Activated naive CD4-positive, alpha-beta T cell treated with anti-CD3 and anti-CD28 coated beads, Interleukin-2, amount 50 U/mL, for 72 hours (primary cell): ENCODE measurements around the gene CCSAP. TPM values are rescaled to one million over a fixed set of nuclear protein-coding genes. Genes with fewer than 3 reads are reported as not detected.
"Not testable (repeated sequence)": the region's sequence is repeated elsewhere in the genome, so short reads cannot be mapped to it uniquely, and the experiment has no call there.

Experiments used
- ATAC-seq, 2 donors: fragments of 150-1000 bp; cut with Tn5 transposase; 2 replicates each; pipeline ENCODE4 v1.10.0; 2021; ENCODE audit warnings: mild to moderate bottlenecking in 2 of 2, moderate library complexity in 2 of 2
- DNase-seq, 2 donors: peaks; one replicate each; pipeline ENCODE4 v3.0.0; 2021 to 2022; ENCODE audit warnings: low spot score in 2 of 2
- H3K27ac Mint-ChIP-seq, 2 donors: one replicate each; pipeline ENCODE4 v1.8.0; 2022; ENCODE audit warnings: mild to moderate bottlenecking in 2 of 2, mixed read lengths in 2 of 2
- H3K36me3 Mint-ChIP-seq, 2 donors: one replicate each; pipeline ENCODE4 v1.8.0; 2022; ENCODE audit warnings: mixed read lengths in 2 of 2
- H3K9me3 Mint-ChIP-seq, 2 donors: one replicate each; pipeline ENCODE4 v1.8.0; 2022; ENCODE audit warnings: mixed read lengths in 2 of 2
- total RNA-seq, 2 donors: library from RNA; stranded (reverse); gene quantifications; one replicate each; pipeline ENCODE4 v1.2.3, GENCODE V29; 2022

The CCSAP gene
- total RNA-seq, 2 donors from 2014 or later = 5.9 to 11.4 TPM

DNA sequence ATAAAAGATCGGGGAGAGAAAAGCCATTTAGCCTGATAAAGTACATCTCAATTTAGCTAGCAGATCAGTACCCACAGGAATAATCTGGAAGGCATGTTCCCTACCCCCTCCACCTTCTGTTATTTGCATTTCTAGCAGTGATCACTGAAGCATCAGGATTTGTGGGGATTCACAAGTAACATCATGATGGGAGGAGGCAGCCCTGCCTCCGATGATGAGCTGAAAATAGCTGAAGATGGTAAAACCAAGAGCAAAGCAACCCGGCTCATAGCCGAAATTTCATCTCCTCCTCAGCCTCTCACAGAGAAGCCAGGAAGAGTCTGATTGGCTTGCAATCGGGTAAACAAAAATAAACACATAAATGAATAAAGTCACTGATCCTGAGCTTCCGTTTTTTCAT is 2.4 kb downstream of the CCSAP start:
- Mint-ChIP-seq H3K27ac (no peak overlapping the region), H3K36me3 (peaks cover 6 to 24% of the 10 kb centered on the region in 2 donors), H3K9me3 (peaks cover 0 to 8% of the 10 kb centered on the region in 2 donors)
- ATAC-seq (no peak), DNase-seq (no peak)

DNA sequence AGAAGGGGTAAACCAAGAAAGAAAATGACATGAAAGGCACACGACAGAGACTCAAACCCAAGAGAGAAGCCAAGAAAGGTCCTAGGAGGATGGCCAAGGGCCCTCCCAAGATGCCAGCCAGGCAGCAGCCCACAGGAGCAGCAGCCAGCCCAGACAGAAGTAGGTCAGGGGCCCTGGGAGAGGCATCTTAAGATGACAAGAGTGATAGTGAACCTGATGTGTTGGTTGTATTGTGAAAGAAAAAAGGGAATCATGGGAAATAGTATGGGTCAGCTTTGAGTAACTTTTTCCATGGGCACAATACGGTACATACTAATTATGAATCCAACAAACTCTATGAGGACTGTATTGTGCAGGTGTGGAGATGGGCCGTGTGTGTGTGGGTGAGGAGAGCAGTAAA is 3.3 kb downstream of the CCSAP start:
- ATAC-seq (peak in 1 of 2 donors; percentile 21), DNase-seq (peak in 1 of 2 donors; percentile 23)
- H3K36me3 Mint-ChIP-seq = peaks cover 6 to 25% of the 10 kb centered on the region in 2 donors
- H3K9me3 Mint-ChIP-seq = peaks cover 0 to 3% of the 10 kb centered on the region in 2 donors
- H3K27ac Mint-ChIP-seq = no peak overlapping the region

DNA sequence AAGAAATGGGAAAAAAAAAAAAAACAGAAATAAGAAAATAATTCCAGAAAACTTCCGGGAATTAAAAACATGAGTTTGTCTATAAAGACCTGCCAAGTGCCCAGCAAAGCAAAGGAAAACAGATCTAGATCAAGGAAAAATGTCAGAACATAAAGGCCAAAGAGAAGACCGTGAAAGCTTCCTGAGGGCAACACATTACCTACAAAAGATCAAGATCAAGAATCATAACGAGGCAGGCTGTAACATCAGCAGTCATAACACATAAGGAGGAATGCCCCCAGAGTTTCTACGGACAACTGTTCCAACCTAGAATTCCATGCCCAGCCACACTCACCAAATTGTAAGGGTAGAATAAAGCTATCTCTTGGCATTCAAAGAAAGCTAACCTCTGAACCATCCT is 3.8 kb downstream of the CCSAP start:
- no peak overlapping the region for H3K27ac Mint-ChIP-seq

DNA sequence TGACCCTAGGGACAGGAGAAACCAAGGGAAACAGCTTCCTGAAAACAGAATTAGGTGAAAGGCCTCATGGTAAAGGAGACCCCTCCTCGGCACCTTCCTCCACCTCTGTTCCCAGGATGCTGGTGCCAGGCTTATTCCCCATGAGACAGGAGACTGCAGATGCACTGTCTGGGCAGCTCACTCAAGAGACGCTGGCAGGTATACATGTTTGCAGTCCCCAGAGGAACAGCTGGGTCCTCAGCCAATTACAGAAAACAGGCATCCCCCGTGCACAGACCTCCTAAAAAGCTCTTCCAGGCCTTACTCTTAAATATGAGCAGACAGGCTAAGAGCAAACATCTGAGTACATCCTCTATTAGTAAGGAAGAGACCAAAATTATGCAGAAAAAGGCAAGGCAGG is 6.5 kb downstream of the CCSAP start:
- H3K27ac Mint-ChIP-seq = no peak overlapping the region
- ATAC-seq (no peak), DNase-seq (no peak)
- peaks cover 0 to 6% of the 10 kb centered on the region in 2 donors for H3K9me3 Mint-ChIP-seq
- peaks cover 1 to 24% of the 10 kb centered on the region in 2 donors for H3K36me3 Mint-ChIP-seq

More for the DNA sequence above, 3.8 kb downstream of the CCSAP start:
- peaks cover 6 to 28% of the 10 kb centered on the region in 2 donors for H3K36me3 Mint-ChIP-seq
- DNase-seq (no peak), ATAC-seq (no peak)
- peaks cover 0 to 6% of the 10 kb centered on the region in 2 donors for H3K9me3 Mint-ChIP-seq

DNA sequence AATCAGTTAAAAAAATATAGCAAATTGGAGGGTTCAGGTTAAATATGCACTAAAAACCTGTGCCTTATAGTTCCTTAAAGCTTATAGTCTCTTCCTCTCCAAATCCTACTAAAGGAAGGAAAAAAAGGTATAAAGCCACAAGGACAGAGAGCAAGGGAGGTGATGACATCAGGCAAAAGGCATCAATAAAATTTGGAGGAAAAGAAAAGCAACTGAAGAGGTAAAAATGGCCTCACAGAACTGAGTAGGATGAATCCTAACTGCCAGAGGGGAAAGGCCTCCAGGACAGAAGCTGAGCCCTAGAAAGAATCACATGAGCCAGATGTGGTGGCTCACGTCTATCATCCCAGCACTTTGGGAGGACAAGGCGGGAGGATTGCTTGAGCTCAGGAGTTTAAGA is 8.1 kb downstream of the CCSAP start:
- ATAC-seq (no peak), DNase-seq (no peak)
- Mint-ChIP-seq H3K27ac (no peak overlapping the region), H3K36me3 (peaks cover 0 to 22% of the 10 kb centered on the region in 2 donors), H3K9me3 (peaks cover 0 to 6% of the 10 kb centered on the region in 2 donors)

DNA sequence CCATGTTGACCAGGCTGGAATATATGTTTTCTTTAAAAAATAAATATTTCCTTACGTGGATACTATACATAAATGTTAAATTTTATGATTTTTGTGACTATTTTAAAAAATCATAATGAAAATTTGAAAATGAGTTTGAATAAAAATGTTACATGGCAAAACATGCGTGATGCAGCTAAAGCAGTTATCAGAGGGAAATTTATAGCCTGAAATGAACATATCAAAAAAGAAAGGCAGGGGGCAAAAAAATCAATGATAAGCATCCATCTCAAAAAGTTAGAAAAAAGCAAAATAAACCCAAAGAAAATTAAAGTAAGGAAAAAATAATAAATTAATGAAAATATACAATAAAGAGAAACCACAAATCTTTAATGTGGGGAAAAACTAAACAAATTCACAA is 8.6 kb downstream of the CCSAP start:
- peaks cover 0 to 25% of the 10 kb centered on the region in 2 donors for H3K36me3 Mint-ChIP-seq
- no peak for ATAC-seq
- DNase-seq = no peak
- peaks cover 0 to 6% of the 10 kb centered on the region in 2 donors for H3K9me3 Mint-ChIP-seq
- H3K27ac Mint-ChIP-seq = no peak overlapping the region

DNA sequence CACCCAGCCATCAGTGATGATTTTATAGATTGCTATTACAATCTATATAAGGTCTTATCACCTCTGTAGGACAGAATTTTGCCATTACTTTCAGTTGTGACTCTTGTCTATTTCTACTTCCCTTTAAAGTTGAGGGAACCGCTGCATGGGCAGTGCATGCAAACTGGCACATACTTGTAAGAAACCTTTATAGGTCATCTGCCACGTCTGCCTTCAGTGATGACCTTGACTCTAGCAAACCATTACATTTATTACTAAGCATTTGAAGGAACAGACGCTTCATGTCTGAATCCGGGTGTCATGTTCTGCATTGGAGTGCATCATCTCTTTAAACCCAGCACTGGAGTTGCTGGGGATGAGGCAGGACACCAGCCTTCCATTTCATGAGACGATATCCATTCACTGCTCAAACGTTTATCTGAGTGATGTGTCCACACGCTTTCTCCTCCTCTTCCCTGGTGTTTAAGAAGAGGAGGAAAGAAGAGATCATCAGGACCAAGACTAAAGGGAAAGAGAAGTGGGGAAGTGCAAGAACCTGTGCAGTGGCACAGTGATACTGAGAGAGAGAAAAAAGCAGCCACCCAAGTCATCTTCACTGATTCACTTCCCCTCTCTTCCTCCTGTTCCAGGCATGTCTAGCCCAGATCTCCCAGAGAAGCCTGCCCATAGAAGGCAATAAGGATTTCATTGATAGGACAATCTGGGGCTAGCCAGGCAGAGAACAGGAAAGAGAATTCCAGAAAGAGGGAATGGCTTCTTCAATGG is 14.1 kb downstream of the CCSAP start:
- Mint-ChIP-seq H3K27ac (no peak overlapping the region), H3K9me3 (no peaks in the 10 kb centered on the region), H3K36me3 (peaks cover 0 to 37% of the 10 kb centered on the region in 2 donors)
- ATAC-seq (no peak), DNase-seq (no peak)

DNA sequence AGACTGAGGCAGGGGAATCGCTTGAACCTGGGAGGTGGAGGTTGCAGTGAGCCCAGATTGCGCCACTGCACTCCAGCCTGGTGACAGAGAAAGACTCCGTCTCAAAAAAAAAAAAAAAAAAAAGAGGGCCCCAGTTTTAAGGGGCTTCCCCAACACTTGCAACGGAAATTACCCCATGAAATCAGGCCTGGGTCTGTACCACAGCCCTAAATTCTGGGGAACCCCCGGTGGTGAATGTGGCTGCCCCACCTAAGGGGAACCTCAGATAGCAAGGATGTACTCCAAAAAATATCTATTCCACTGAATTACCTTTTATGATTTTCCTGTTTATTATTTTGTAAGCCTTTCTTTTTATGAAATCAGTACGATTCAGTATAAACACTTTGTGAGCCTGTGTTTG is 15.1 kb downstream of the CCSAP start:
- not testable (repeated sequence) for DNase-seq, H3K9me3 Mint-ChIP-seq, H3K27ac Mint-ChIP-seq
- ATAC-seq = peak in 1 of 2 donors; percentile 61
- H3K36me3 Mint-ChIP-seq = peaks cover 0 to 37% of the 10 kb centered on the region in 2 donors

DNA sequence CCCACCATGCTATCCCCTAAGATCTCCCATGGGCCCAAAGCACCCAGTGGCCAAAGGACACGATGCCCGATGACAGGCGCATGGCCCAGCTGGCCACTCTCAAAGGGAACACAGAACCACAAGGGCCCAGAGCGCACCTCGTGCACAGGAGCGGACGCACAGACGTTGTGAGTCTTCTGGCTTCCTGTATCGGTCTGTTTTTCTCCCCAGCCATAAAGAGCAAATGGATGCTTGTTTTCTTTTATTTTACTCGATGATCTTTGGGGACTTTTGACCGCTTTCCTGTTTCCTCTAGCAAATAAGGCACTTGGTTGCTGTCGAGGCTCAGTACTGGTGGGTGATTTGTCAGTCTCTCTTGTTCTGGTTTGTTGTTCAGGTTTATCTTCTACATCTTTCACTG is 16.2 kb downstream of the CCSAP start:
- H3K9me3 Mint-ChIP-seq = no peaks in the 10 kb centered on the region
- ATAC-seq = no peak
- H3K36me3 Mint-ChIP-seq = peaks cover 0 to 37% of the 10 kb centered on the region in 2 donors
- DNase-seq = no peak
- peak overlapping the region in 1 of 2 donors; percentile 88 for H3K27ac Mint-ChIP-seq

DNA sequence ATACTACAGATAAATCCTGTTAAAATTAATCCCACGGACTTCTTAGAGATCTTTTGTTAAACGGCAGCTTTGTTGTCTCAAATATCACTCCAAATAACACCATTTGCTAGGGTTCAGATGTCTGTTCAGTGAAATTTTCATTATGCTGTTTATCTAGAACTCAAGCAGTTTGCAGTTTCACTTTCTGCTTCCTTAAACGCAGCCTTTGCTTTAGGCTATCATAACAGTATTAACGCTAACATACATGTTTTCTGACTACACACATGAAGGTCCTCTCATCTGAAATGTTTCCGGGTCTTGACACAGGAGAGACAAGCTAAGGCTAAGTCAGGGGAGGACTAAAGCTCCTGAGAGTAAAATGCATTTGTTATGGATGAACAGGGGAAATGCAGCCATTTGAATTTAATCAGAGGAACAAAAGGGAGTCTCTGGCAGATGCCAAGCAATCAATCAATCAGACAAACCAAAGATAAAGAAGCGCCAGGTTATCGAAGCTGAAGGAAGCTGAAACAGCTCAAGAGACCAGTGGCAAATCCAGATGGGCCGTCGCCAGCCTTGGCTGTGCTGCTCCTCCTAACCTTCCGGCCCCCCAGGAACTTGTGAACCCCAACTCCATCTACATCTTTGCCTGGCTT is 16.9 kb downstream of the CCSAP start:
- H3K36me3 Mint-ChIP-seq = peaks cover 0 to 37% of the 10 kb centered on the region in 2 donors
- peak in 1 of 2 donors; percentile 63 for ATAC-seq
- DNase-seq = no peak
- peak overlapping the region in 1 of 2 donors; percentile 88 for H3K27ac Mint-ChIP-seq
- no peaks in the 10 kb centered on the region for H3K9me3 Mint-ChIP-seq

DNA sequence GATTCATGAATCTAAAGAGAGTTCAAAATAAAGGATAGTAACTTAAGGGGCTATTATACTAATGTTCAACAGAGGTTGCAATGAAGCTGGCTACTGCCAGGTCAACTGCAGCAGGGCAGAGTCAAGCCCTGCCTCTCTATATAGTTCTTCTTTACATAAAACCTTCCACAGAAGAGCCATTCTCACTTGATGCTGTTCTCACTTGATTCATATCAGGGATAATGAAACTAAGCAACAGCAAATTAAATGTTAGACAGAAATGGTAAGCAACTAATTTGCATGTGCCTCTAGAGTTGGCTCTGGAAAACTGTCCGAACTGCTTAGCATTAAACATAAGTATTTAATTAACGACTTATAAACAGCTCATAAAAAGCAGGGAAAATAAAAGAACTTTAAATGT is 17.4 kb downstream of the CCSAP start:
- ATAC-seq (no peak), DNase-seq (no peak)
- Mint-ChIP-seq H3K27ac (no peak overlapping the region), H3K9me3 (no peaks in the 10 kb centered on the region), H3K36me3 (peaks cover 0 to 37% of the 10 kb centered on the region in 2 donors)

DNA sequence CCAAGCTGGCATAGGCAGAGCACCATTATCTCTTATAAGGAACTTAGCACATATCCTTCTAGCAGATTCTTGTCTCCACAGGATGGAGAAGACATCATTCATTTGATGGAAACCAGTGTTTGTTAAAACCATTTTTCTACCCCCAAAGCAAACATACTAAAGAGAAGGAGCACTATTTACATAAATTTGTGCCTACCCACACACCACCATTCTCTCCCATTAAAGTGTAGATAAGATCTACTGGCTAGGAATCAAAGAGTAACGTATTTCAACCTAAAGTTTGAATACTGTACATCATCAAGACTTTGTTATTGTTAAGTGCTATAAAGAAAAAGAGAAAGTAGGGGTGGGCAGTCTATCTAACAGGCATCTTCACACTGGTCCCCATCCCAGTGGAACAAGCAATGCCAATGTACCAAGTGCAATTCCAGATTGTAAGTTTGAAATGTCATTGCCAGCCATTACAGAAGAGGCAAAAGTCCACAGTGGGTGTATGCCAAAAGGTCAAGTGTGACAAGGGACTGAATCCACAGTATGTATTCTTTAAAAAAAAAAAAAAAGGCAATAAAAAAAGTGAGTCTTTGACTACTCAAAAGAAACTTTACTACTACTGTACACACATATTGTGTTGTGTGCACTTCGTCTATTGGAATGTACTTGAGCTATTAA is 18.8 kb downstream of the CCSAP start:
- Mint-ChIP-seq H3K27ac (no peak overlapping the region), H3K36me3 (peaks cover 7 to 39% of the 10 kb centered on the region in 2 donors), H3K9me3 (no peaks in the 10 kb centered on the region)
- DNase-seq (no peak), ATAC-seq (no peak)

DNA sequence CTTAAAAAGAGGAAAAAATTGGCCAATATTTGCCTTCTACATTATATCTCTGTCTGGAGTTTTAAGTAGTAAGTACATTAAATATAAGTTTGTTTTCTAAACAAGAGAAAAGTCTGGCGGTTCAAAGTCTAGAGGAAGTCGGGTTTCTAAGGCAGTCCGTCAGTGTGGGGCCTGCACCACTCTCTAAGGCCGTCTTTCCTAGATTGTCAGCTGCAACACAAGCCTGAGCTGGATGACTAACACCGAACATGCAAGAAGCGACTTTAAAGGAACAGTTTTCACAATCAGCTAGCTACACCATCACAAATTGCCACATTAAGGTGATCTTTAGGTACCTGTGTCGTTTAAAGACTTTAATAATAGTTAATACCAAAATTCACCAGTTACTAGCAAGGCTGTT is 19.6 kb downstream of the CCSAP start:
- peaks cover 7 to 31% of the 10 kb centered on the region in 2 donors for H3K36me3 Mint-ChIP-seq
- ATAC-seq (no peak), DNase-seq (no peak)
- no peak overlapping the region for H3K27ac Mint-ChIP-seq
- H3K9me3 Mint-ChIP-seq = no peaks in the 10 kb centered on the region

DNA sequence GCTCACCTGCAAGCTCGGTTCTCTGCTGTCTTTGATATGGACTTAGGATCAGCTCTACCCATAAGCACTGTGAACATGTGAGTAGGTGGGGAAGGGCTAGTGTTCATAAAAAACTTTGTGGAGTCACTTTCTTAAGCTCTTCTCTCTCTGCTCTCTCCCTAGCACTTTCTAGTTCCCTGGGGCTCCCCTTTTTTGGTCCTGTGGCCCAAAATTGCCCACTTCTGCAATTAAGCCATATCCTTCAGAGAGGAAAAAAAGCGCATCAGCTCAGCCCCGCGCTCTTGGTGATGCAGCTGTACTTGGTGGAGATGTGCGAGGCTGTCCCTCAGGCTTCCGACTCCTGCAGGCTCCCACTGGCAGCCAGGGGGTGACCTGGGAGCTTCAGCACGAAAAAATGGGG is 23.4 kb downstream of the CCSAP start:
- Mint-ChIP-seq H3K27ac (no peak overlapping the region), H3K9me3 (no peaks in the 10 kb centered on the region), H3K36me3 (peaks cover 7 to 10% of the 10 kb centered on the region in 2 donors)
- no peak for DNase-seq
- ATAC-seq = no peak

DNA sequence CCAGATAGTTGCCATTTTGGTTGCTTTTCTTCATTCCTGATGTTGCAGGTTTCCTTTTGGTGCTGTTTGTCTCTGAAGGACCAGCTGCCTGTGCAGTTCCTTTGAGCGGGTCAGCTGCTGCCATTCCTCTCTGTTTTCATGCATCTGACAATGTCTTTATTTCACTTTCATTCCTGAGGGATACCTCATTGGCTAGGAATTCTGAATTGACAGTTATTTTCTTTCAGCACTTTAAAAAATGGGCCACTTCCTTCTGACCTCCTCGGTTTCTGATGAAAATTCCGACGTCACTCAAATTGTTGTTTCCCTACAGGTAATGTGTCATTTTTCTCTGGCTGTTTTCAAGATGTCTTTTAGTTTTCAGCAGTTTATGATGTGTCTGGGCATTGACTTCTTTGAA is 24.8 kb downstream of the CCSAP start:
- H3K36me3 Mint-ChIP-seq = peaks cover 7 to 8% of the 10 kb centered on the region in 2 donors
- DNase-seq (no peak), ATAC-seq (no peak)
- H3K27ac Mint-ChIP-seq = no peak overlapping the region
- H3K9me3 Mint-ChIP-seq = no peaks in the 10 kb centered on the region

DNA sequence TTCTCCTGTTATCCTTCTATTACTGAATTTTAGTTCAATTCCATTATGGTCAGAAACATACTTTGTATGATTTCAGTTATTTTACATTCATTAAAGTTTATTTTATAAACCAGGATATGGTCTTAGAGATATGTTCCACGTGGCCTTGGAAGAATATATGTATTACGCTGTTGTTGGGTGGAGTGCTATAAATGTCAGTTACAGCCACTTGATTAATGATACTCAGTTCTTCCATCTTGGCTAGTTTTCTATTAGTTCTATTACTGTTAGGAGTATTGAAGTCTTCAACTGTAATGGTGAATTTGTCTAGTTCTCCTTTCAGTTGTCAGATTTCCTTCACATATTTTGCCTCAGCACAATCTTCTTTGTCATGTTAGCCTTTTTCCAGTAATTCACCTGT is 26.7 kb downstream of the CCSAP start:
- Mint-ChIP-seq H3K9me3 (no peaks in the 10 kb centered on the region), H3K36me3 (peaks cover 7 to 8% of the 10 kb centered on the region in 2 donors), H3K27ac (no peak overlapping the region)
- DNase-seq = no peak
- ATAC-seq = no peak

DNA sequence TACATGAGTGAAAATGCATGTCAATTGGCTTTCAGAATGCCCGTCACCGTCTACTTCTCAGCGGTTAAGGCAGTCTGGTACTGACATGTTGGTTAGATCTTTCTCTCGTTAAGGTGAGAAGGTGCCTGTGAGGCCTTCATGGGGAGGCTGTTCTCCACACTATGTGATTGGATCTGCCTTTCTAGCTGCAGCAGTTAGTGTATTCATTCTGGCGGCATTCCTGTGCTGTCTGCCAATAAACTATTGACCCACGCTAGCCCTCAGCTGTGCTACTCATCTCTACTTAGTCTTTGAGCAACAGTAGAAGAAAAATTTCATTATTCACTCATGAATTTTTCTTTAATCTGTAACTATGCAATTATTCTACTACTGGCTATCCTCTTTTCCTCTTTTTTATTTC is 32.0 kb downstream of the CCSAP start:
- ATAC-seq = no peak
- H3K36me3 Mint-ChIP-seq = no peaks in the 10 kb centered on the region
- no peak overlapping the region for H3K27ac Mint-ChIP-seq
- no peaks in the 10 kb centered on the region for H3K9me3 Mint-ChIP-seq
- no peak for DNase-seq
